Measurements from ENCODE around the gene MTARC2.

Gene MTARC2

GRCh38 chr1:220804202-220804586, 56.1 kb downstream of the MTARC2 start:
- DNase-seq, result no peak

GRCh38 chr1:220806408-220806807, 58.3 kb downstream of the MTARC2 start:
- DNase-seq, result no peak

GRCh38 chr1:220807726-220808125, 59.6 kb downstream of the MTARC2 start:
- DNase-seq, result no peak

DNA sequence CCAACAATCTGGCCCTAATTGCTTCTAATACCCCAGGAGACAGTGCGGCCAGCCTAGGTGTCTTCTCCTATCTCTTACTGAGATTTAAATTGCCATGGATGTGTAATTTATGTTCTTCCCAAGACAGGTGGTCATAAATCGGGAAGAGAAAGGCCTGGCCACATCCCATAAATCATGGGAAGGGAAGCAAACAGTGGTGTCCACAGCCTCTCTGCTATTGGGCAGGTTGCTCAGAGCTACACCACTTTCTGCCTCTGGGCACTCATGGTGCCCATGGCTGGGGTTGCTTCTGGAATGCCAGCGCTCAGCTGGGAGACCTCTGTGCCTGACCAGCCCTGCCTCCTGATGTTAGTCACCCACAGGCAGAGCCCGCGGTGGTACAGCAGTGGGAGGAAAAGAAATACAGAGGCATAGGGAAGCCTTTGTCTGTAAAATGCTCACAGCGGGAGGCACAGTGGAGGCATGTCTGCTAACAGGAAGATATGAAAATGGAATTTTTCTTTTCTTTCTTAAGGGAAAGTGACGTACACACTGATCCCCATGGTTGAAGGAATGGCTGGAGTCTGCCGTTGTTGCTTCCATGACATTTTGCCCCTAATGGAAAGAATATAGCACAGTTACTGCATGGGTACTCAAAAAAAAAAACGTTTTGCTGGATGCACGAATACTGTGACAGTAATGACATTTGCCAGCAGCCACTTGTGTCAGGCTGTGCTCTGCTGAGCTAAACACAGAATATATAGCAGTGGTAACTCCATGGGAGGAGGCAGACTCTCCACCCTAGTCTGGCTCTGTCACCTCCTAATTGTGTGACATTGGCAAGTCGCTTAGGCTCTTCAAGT, 60.4 kb downstream of the MTARC2 start:
- no peak for DNase-seq

DNA sequence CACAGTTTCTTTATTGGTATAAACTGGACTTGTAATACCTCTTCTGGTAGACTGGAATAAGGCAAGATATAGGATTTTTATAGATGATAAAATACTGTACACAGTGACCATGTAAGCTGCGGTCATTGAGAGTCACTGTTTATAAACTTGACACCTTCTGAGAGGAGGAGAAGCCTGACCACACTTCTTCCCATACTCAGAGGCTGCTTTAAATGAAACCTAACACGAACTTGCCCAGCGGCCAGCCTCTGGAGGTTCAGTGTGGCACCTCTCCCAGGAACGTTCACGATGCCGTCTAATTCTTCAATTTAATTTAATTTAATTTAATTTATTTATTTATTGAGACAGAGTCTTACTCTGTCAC, 61.0 kb downstream of the MTARC2 start:
- no peak for DNase-seq

DNA sequence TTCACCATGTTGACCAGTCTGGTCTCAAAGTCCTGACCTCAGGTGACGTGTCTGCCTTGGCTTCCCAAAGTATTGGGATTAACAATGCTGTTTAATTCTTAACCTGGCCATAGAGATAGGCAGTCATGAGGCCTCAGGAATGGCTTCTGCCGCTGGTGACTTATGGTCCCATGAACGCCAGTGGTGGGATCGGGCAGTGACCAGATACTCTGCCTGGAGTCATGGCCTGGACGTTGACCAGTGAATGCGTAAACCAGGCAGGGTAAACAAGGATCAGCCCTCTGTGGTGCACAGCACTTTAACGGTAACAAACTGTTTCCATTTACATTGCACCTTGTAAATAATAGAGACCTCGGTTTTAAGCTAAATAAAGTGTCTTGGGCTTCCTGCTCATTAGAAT, 61.6 kb downstream of the MTARC2 start:
- no peak for DNase-seq

- peak; percentile 78 for DNase-seq
These were observed 62.1 kb downstream of the MTARC2 start for GRCh38 chr1:220810179-220810653.

DNA sequence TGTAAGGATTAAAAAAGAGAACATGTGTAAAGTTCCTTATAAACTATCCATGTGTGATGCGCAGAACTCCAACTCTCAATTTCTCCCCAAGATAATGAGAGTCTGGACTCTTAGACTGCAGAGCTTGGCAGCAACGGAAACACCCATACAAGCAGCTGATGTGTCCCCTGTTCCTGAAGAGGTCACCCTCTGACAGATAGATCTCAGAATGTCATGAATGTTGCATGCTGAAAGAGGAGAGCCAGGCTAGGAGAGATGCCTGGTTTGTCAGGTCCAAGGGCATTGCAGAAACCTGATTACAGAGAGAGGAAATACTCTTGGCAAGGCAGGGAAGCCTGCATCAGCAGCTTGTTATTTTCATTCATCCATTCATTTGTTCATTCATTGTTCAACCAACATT, 62.8 kb downstream of the MTARC2 start:
- no peak for DNase-seq

DNA sequence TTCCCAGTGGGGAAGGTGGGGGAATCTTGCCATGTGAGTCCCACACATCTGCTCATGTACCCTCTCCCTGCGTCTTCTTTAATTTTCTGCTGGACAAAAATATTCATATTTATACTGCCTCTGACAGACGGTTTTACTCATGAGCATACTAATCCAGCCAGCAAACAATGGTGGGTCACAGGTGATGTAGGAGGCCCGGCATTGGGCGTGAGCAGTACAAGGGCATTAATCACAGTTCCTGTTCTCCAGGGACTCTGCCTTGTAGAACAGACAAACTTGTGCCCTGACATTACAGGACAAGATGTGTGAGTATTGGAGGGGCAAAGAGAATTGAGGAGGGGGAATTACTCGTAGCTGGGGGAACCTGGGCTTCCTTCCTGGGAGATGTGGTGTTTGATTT, 63.6 kb downstream of the MTARC2 start:
- no peak for DNase-seq

GRCh38 chr1:220812308-220812707, 64.2 kb downstream of the MTARC2 start:
- DNase-seq, result no peak

- no peak for DNase-seq
These were observed 64.9 kb downstream of the MTARC2 start for GRCh38 chr1:220813013-220813412.

DNA sequence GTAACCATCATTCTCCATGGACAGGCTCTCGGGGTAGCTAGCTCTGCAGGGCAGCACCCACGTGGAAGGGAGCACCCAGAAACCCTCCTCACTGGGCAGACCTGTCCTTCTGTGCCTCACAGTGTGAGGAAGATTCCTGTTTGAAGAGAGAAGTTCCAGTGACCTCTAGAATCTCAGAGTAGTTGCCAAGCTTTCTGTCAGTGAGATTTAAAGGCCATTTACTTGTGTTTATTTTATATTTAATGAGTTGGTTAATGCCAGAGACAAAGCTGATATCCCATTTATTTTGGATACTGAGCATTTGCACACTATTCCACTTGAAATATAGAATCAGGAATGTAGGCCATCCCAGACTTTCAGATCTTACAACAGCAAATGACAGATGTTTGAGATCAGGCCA, 67.3 kb downstream of the MTARC2 start:
- no peak for DNase-seq

- no peak for DNase-seq
These were observed 69.8 kb downstream of the MTARC2 start for GRCh38 chr1:220817907-220818306.

- no peak for DNase-seq
These were observed 70.5 kb downstream of the MTARC2 start for GRCh38 chr1:220818421-220819173.

DNA sequence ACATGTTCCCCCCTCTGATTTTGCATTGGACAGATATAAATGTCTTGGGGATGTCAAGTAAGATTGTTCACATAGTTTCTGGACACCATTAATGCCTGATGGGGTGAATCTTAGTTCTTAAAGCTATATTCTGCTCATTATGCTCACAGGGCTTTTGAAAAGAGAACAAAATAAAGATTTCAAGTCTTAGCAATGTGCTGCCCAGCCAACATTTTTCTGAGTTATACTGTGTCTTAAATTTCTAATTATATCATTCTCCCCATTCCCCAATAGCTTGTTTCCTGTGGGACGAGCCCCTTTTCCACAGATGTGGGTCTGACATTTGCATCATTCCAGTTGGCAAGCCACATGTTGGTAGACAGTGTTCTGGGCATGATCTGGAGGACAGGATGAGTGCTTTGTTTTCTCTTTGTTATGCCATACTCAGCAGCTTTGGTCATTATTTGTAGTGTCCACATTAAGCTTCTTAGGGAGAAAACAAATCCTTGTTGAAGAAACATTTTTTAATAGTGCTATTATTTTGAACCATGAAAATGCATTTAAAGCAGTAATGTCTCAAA, 71.4 kb downstream of the MTARC2 start:
- no peak for DNase-seq

DNA sequence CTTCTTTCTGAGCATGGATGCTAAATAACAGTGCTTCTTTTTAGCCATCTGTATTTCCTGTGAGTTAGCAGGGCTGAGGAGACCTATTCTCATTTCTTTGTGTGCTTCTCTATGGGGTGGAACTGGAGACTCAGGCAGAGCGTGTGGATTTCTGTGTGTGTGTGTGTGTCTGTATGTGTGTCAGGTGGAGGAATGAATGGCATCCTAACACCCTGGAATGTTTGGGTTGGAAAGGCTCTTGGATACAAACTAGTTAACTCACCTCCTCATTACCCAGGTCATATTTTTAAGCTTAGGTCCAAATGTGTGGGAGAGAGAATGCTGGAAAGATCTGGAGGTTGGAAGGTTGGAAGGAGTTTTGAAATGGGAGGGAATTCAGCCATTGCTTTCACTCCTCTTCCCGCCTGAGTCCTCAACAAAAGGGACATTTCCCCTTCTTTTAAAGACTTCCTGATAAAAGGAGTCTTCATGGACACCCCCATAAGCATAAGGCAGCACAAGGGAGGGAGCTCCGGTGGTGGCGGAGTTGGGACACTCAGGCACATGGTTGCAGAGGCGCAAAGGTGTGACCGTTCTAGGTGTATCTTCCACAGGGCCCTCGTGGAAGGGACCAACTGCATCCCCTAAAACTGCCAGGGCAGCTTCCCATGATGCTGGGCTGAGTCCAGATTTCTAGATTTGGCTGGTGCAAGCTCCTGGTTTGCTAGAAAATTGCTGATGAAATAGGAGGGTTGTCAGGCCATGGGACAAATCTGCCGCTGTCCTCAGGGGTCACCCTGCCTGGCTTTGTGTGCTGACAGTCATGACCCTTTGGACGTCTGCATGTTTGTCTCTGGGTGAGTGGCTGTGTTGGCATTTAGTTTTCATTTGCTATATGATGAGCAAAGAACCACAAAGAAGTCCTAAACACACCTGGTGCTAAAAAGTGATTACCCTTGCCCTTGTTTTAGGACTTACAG, 76.2 kb downstream of the MTARC2 start:
- no peak for DNase-seq

DNA sequence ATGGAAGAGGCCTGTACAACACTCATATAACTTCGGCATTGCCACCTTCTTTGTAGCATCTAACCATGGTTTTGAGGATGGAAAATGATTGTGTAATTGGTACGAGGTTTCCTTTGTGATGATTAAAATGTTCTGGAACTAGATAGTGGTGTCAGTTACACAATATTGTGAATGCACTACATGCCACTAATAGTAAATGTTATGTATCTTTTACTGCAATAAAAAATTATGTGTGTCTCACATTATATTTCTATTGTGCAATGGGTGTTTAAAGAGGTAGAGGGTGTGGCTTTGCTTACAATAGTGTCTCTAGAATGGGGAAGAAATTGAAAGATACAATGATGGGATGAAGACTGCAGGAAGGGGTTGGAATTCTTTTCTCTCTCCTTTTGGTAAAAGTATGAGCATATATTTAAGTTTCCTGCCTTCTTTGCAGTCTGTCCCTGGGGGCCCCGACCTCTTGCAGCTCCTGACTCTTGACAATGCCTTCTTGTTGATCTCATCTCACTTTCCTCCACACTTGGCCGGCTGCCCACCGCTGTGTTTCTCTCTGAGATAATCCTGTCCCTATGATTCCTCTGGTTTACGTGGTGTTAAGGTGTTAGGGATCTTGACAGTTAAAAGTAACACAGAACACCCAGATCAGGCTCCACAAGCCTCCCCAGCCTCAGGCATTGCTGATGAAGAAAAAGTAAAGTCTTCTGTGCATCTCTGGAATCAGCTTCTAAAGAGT, 77.9 kb downstream of the MTARC2 start:
- DNase-seq, result no peak

DNA sequence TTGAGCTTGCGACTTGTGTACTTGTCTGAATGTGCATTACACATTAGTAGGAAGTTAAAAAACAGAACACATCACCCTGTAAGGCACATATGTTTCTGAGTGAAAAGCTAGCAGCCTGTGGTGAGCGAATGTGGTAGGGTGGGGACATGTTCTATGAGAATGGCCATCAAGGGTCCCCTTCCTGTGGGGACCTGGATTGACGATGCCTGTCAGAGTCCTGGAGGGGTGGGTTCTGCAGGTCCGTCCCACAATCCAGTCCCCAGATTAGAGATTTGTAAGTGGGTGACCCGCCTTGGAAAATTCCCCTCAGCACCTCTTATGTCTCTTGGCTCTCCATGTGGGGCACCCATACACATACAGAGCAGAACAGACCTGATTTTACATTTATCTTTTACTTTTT, 78.6 kb downstream of the MTARC2 start:
- DNase-seq, result no peak

GRCh38 chr1:220827445-220828178, 79.5 kb downstream of the MTARC2 start:
- no peak for DNase-seq

DNA sequence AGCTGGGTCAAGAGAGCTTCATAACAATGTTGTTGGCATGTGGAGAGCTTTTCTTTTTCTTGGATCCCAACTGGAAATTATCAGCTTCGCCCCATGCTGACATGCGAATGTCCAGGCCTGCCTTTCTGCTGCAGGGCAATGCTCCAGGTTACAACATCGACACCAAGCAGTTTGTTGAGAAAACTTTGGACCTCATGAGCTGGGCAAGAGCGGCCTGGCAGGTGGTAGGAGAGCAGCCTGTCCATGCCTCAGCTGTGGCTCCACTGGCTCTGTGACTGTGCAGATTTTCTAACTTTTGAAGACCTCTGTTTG, 80.0 kb downstream of the MTARC2 start:
- no peak for DNase-seq

DNA sequence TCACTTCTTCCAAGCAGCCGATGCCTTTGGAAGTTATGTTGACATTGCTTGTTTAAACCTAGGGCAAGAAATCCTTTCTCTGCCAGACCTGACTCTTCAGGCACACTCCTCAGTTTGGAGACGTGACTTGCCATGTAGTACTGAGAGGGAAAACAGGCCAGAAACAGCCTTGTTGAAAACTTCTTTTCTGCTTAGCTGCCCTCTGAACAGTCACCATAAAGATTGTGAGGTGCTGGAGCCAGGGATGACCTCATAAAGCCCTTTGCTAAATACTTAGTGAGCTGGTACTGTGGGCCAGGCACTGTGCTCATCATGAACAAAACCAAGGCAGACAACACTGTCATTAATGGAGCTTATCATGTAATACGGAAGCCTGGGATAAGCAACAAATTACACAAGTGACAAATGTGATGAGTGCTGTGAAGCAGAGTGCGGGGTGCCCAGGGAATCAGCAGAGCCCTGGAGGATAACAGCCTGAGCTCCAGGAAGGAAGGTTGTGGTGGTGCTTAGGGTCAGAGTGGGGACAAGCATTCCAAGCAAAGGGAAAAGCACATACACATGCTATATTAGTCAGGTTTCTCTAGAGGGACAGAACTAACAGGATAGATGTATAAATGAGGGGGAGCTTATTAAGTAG, 80.9 kb downstream of the MTARC2 start:
- no peak for DNase-seq
